ENCODE data around the gene PLOD1.
"Not testable (repeated sequence)": the region's sequence is repeated elsewhere in the genome, so short reads cannot be mapped to it uniquely, and the experiment has no call there.

DNA sequence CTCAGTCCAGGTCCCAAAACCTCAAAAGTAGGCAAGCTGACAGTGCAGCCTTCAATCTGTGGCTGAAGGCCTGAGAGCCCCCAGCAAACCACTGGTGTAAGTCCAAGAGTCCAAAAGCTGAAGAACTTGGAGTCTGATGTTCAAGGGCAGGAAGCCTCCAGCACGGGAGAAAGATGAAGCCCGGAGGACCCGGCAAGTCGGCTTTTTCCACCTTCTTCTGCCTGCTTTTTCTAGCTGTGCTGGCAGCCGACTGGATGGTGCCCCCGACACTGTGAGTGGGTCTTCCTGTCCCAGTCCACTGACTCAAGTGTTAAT is 23.6 kb upstream of the PLOD1 start:
- TF ChIP-seq, protein P1, sequence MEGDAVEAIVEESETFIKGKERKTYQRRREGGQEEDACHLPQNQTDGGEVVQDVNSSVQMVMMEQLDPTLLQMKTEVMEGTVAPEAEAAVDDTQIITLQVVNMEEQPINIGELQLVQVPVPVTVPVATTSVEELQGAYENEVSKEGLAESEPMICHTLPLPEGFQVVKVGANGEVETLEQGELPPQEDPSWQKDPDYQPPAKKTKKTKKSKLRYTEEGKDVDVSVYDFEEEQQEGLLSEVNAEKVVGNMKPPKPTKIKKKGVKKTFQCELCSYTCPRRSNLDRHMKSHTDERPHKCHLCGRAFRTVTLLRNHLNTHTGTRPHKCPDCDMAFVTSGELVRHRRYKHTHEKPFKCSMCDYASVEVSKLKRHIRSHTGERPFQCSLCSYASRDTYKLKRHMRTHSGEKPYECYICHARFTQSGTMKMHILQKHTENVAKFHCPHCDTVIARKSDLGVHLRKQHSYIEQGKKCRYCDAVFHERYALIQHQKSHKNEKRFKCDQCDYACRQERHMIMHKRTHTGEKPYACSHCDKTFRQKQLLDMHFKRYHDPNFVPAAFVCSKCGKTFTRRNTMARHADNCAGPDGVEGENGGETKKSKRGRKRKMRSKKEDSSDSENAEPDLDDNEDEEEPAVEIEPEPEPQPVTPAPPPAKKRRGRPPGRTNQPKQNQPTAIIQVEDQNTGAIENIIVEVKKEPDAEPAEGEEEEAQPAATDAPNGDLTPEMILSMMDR (IDR thresholded peaks at IDR 0.05; ENCODE audit: low read depth, low read length) = not testable (repeated sequence)
- TF ChIP-seq, protein P2, sequence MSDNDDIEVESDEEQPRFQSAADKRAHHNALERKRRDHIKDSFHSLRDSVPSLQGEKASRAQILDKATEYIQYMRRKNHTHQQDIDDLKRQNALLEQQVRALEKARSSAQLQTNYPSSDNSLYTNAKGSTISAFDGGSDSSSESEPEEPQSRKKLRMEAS (IDR thresholded peaks at IDR 0.05; ENCODE audit: low read depth, low read length) = not testable (repeated sequence)
- not testable (repeated sequence) for TF ChIP-seq POLR2A (IDR thresholded peaks at IDR 0.05; ENCODE audit: extremely low read depth, insufficient read length)
